Fibroblast of pulmonary artery (primary cell): ENCODE measurements around the gene TIMM17A.
"Not testable (repeated sequence)": the region's sequence is repeated elsewhere in the genome, so short reads cannot be mapped to it uniquely, and the experiment has no call there.

Experiments
- DNase-seq: peaks from one replicate; pipeline ENCODE4 v3.0.0-alpha.2; 2010; ENCODE audit warnings: low read depth
- H3K4me3 ChIP-seq: replicated peaks from 2 replicates; pipeline ENCODE4 v1.5.1; 2011; ENCODE audit warnings: low read depth, mild to moderate bottlenecking, control low read depth, low read length, moderate library complexity
- CTCF ChIP-seq: IDR thresholded peaks from 2 replicates; pipeline ENCODE4 v1.5.1; 2011; ENCODE audit warnings: mild to moderate bottlenecking, control low read depth, low read length, inconsistent platforms; ENCODE audit errors: missing control alignments

The TIMM17A gene

GRCh38 chr1:202018468-202019234 is 63.3 kb downstream of the TIMM17A start:
- H3K4me3 ChIP-seq, result no peak overlapping the region
- no peak for TF ChIP-seq CTCF
- DNase-seq, result no peak

- not testable (repeated sequence) for DNase-seq
Observed at GRCh38 chr1:202019235-202019558, 63.9 kb downstream of the TIMM17A start.

More at GRCh38 chr1:202019235-202019558, 63.9 kb downstream of the TIMM17A start:
- H3K4me3 ChIP-seq, result not testable (repeated sequence)
